CD14-positive monocyte (primary cell): Measurements from ENCODE around the gene PLEKHG2. TPM values are rescaled to one million over a fixed set of nuclear protein-coding genes. Genes with fewer than 3 reads are reported as not detected.
"Not testable (repeated sequence)": the region's sequence is repeated elsewhere in the genome, so short reads cannot be mapped to it uniquely, and the experiment has no call there.

ENCODE experiments used
- DNase-seq, 3 donors: peaks; one replicate each; pipeline ENCODE4 v3.0.0-alpha.2; 2011 to 2022
- H2AFZ ChIP-seq: 2 replicates; pipeline ENCODE4 v1.6.0; 2012; ENCODE audit warnings: mild to moderate bottlenecking, low read depth, low read length, inconsistent platforms; ENCODE audit not compliant: insufficient read depth, poor library complexity, severe bottlenecking
- H3K27ac ChIP-seq, 2 donors: 1 replicate in 1 of 2; 2 replicates in 1 of 2; pipeline ENCODE4 v1.5.1; 2012 to 2013; ENCODE audit warnings: low read length in 2 of 2, control low read depth in 1 of 2, inconsistent platforms in 1 of 2, low read depth in 1 of 2, mild to moderate bottlenecking in 1 of 2
- H3K27me3 ChIP-seq, 2 donors: one replicate each; pipeline versions ENCODE4 v1.6.0 to v1.6.1; 2011 to 2013; ENCODE audit warnings: low read length in 2 of 2; ENCODE audit not compliant: control insufficient read depth in 2 of 2, insufficient read depth in 2 of 2
- H3K36me3 ChIP-seq, 2 donors: replicated peaks in 1 of 2; 1 replicate in 1 of 2; 2 replicates in 1 of 2; pipeline versions ENCODE4 v1.5.1 to v1.6.1; 2012 to 2013; ENCODE audit warnings: low read length in 2 of 2, control low read depth in 1 of 2, inconsistent platforms in 1 of 2, mild to moderate bottlenecking in 1 of 2; ENCODE audit not compliant: insufficient read depth in 2 of 2, control insufficient read depth in 1 of 2
- H3K4me1 ChIP-seq, 2 donors: 1 replicate in 1 of 2; 2 replicates in 1 of 2; pipeline versions ENCODE4 v1.5.1 to v1.6.1; 2012 to 2013; ENCODE audit warnings: low read length in 2 of 2, control low read depth in 1 of 2, inconsistent platforms in 1 of 2, mild to moderate bottlenecking in 1 of 2, moderate library complexity in 1 of 2; ENCODE audit not compliant: insufficient read depth in 2 of 2, control insufficient read depth in 1 of 2
- H3K4me2 ChIP-seq: replicated peaks from 2 replicates; pipeline ENCODE3; 2012; ENCODE audit warnings: low read length, moderate library complexity, mild to moderate bottlenecking; ENCODE audit not compliant: poor library complexity, severe bottlenecking; ENCODE audit errors: extremely low read depth
- H3K4me3 ChIP-seq, 3 experiments: fragments of 200-600 bp in 1 of 3; sonication (generic) in 1 of 3; replicated peaks in 1 of 3; 1 replicate in 2 of 3; 2 replicates in 1 of 3; pipeline ENCODE4 v1.5.1; 2011 to 2013; ENCODE audit warnings: low read length in 3 of 3, mild to moderate bottlenecking in 3 of 3, control low read depth in 2 of 3, low read depth in 2 of 3, inconsistent platforms in 1 of 3, moderate library complexity in 1 of 3
- H3K79me2 ChIP-seq: 2 replicates; pipeline ENCODE4 v1.6.0; 2012; ENCODE audit warnings: mild to moderate bottlenecking, control low read depth, inconsistent platforms, low read length, moderate library complexity; ENCODE audit not compliant: insufficient read depth
- H3K9ac ChIP-seq: 2 replicates; pipeline ENCODE4 v1.6.0; 2017; ENCODE audit warnings: low read length, mild to moderate bottlenecking; ENCODE audit not compliant: insufficient read depth, poor library complexity, severe bottlenecking
- H3K9me3 ChIP-seq, 2 donors: replicated peaks in 1 of 2; 1 replicate in 1 of 2; 2 replicates in 1 of 2; pipeline versions ENCODE4 v1.5.1 to v1.6.1; 2012 to 2013; ENCODE audit warnings: low read length in 2 of 2, control low read depth in 1 of 2; ENCODE audit not compliant: control insufficient read depth in 1 of 2, insufficient read depth in 1 of 2
- H4K20me1 ChIP-seq: 2 replicates; pipeline ENCODE4 v1.6.0; 2012; ENCODE audit warnings: mild to moderate bottlenecking, low read length, control low read depth, moderate library complexity; ENCODE audit not compliant: insufficient read depth
- H3K27ac Mint-ChIP-seq, 7 donors: one replicate each; pipeline ENCODE4 v1.8.0; 2020; ENCODE audit warnings: mild to moderate bottlenecking in 7 of 7, mixed read lengths in 7 of 7, moderate library complexity in 6 of 7, inconsistent platforms in 2 of 7
- H3K27me3 Mint-ChIP-seq, 3 donors: one replicate each; pipeline ENCODE4 v1.8.0; 2021 to 2022; ENCODE audit warnings: low read depth in 3 of 3, mild to moderate bottlenecking in 3 of 3, mixed read lengths in 3 of 3, moderate library complexity in 3 of 3, inconsistent platforms in 1 of 3
- H3K36me3 Mint-ChIP-seq, 2 donors: one replicate each; pipeline ENCODE4 v1.8.0; 2020; ENCODE audit warnings: mixed read lengths in 2 of 2, inconsistent platforms in 1 of 2, mild to moderate bottlenecking in 1 of 2
- H3K4me1 Mint-ChIP-seq: one replicate; pipeline ENCODE4 v1.8.0; 2020; ENCODE audit warnings: mild to moderate bottlenecking, mixed read lengths
- H3K4me3 Mint-ChIP-seq, 2 donors: one replicate each; pipeline ENCODE4 v1.8.0; 2020; ENCODE audit warnings: mild to moderate bottlenecking in 2 of 2, mixed read lengths in 2 of 2, moderate library complexity in 1 of 2
- H3K9me3 Mint-ChIP-seq, 7 donors: one replicate each; pipeline ENCODE4 v1.8.0; 2020 to 2022; ENCODE audit warnings: mixed read lengths in 7 of 7, mild to moderate bottlenecking in 6 of 7, moderate library complexity in 6 of 7, inconsistent platforms in 2 of 7
- WGBS: methylation state at CpG from one replicate; pipeline ENCODE4 v1.1.5; 2013; ENCODE audit warnings: missing lambda C conversion rate; ENCODE audit not compliant: insufficient coverage; 5-methylcytosine and 5-hydroxymethylcytosine counted together
- intact Hi-C, 2 donors: fragments of 100-400 bp; cut with micrococcal nuclease; formaldehyde crosslinking; loops; one replicate each; pipeline versions ENCODE4 v1.15.0 to v1.15.1; 2023
- polyA plus RNA-seq, 3 donors: library from polyadenylated mRNA; depleted of rRNA in 1 of 3; unstranded in 2 of 3; stranded (reverse) in 1 of 3; fragments of 300-500 nt in 2 of 3; fragments of >200 nt in 1 of 3; fragmentation: Illumina TruSeq in 2 of 3; gene quantifications; 1 replicate in 2 of 3; 2 replicates in 1 of 3; pipeline ENCODE4 v1.2.3, GENCODE V29; 2012 to 2021
- TF ChIP-seq, protein P1 (sequence below): fragments of 200-600 bp; IDR thresholded peaks from one replicate; pipeline ENCODE4 v1.8.0; 2022; ENCODE audit warnings: antibody characterized with exemption, mild to moderate bottlenecking

PLEKHG2 gene
- polyA plus RNA-seq, 3 donors, result 0.73 to 202 (median 1.2) TPM

DNA sequence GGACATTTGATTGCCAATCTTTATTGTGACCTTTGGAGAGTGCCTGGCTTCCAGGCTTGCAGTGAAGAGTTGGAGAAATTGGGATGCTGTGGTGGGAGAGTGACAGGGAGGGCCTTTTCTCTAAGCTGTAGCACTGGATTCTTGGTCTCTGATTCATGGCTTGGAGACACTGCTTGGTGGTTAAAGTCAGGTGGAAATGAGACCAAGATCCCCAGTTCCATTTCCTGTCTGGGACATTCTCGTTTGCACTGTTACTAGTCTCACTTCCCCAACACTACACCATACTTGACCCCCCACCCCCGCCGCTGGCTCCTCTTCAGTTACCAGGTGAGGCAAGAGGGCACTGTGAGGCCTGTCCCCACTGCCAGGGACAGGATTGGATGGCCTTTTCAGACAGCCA is 35.8 kb downstream of the PLEKHG2 start:
- intact Hi-C loops, result loop anchor here (5.0 to 10.0 kb wide), 2 partner anchors 87 to 89 kb away; partner anchors contain the start of gene EID2B (in 1 of the 2)
- peaks cover 0 to 3% (median 0%) of the 10 kb centered on the region in 7 donors for H3K9me3 Mint-ChIP-seq
- peak overlapping the region in 6 of 7 donors; percentile 53 to 90 (median 72) for H3K27ac Mint-ChIP-seq
- H3K27ac ChIP-seq, result peak overlapping the region; percentile 15 to 100
- no peaks in the 10 kb centered on the region for H3K27me3 Mint-ChIP-seq
- DNase-seq, result peak in 2 of 3 donors; percentile 37 to 65
- peaks cover 34 to 49% of the 10 kb centered on the region in 2 donors for H3K36me3 Mint-ChIP-seq
- peaks cover 58% of the 10 kb centered on the region for H4K20me1 ChIP-seq
- H3K9ac ChIP-seq, result no peak overlapping the region
- H3K4me1 Mint-ChIP-seq, result peaks cover 51% of the 10 kb centered on the region
- no peak overlapping the region for H2AFZ ChIP-seq
- H3K4me3 Mint-ChIP-seq, result no peak overlapping the region
- H3K79me2 ChIP-seq, result peaks cover 85% of the 10 kb centered on the region
- TF ChIP-seq, protein P1, sequence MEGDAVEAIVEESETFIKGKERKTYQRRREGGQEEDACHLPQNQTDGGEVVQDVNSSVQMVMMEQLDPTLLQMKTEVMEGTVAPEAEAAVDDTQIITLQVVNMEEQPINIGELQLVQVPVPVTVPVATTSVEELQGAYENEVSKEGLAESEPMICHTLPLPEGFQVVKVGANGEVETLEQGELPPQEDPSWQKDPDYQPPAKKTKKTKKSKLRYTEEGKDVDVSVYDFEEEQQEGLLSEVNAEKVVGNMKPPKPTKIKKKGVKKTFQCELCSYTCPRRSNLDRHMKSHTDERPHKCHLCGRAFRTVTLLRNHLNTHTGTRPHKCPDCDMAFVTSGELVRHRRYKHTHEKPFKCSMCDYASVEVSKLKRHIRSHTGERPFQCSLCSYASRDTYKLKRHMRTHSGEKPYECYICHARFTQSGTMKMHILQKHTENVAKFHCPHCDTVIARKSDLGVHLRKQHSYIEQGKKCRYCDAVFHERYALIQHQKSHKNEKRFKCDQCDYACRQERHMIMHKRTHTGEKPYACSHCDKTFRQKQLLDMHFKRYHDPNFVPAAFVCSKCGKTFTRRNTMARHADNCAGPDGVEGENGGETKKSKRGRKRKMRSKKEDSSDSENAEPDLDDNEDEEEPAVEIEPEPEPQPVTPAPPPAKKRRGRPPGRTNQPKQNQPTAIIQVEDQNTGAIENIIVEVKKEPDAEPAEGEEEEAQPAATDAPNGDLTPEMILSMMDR, result no peak
- H3K36me3 ChIP-seq, result peaks cover 19 to 44% of the 10 kb centered on the region in 2 donors
- no peaks in the 10 kb centered on the region for H3K27me3 ChIP-seq
- H3K4me3 ChIP-seq, result no peak overlapping the region
- peaks cover 36 to 40% of the 10 kb centered on the region in 2 donors for H3K4me1 ChIP-seq
- no peak overlapping the region for H3K4me2 ChIP-seq
- 0% methylated on average over 3 of the region's 3 CpGs for WGBS
- no peaks in the 10 kb centered on the region for H3K9me3 ChIP-seq

DNA sequence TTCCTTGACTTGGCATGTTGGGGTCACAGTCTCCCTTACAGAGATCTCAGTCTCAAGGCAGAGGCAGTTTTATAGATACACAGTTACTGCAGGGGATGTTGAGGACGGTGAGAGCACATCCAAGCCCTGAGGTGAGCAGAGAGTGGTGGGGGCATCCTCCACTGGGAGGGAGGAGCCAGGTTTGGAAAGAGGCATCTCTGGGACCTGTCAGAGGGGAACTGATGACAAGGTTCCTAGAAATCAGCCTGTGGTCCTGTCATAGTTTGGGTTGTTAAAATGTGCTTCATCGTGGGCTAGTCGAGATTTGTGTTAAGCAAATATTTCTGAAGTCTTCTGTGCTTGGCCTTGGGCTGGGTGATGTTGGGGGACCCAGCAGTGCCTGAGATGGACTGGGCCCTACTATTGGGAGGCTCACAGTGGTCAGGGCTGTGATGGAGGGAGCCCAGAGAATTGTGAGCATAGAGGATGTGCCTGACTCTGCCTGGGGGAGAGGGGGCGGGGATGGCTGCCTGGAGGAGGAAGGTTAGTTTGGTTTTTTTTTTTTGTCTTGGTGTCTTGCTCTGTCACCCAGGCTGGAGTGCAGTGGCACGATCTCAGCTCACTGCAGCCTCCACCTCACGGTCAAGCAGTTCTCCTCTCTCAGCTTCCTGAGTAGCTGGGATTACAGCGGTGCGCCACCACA is 36.8 kb downstream of the PLEKHG2 start:
- peaks cover 67% of the 10 kb centered on the region for H4K20me1 ChIP-seq
- peaks cover 34 to 38% of the 10 kb centered on the region in 2 donors for H3K4me1 ChIP-seq
- H3K27ac Mint-ChIP-seq, result peak overlapping the region; percentile 57 to 90 (median 67)
- no peaks in the 10 kb centered on the region for H3K27me3 Mint-ChIP-seq
- H3K27ac ChIP-seq, result peak overlapping the region; percentile 3 to 100
- peaks cover 0 to 3% (median 0%) of the 10 kb centered on the region in 7 donors for H3K9me3 Mint-ChIP-seq
- H2AFZ ChIP-seq, result no peak overlapping the region
- no peak overlapping the region for H3K9ac ChIP-seq
- no peak overlapping the region for H3K4me3 Mint-ChIP-seq
- TF ChIP-seq, protein P1, result no peak
- H3K36me3 Mint-ChIP-seq, result peaks cover 42 to 57% of the 10 kb centered on the region in 2 donors
- H3K79me2 ChIP-seq, result peaks cover 94% of the 10 kb centered on the region
- no peak for DNase-seq
- intact Hi-C loops, result loop anchor here (5.0 to 10.0 kb wide), 2 partner anchors 86 to 88 kb away; partner anchors contain the start of gene EID2B (in 1 of the 2)
- peaks cover 26 to 54% of the 10 kb centered on the region in 2 donors for H3K36me3 ChIP-seq
- no peaks in the 10 kb centered on the region for H3K27me3 ChIP-seq
- H3K4me3 ChIP-seq, result no peak overlapping the region
- H3K4me2 ChIP-seq, result no peak overlapping the region
- WGBS, result 58% methylated on average over 3 of the region's 8 CpGs
- peaks cover 51% of the 10 kb centered on the region for H3K4me1 Mint-ChIP-seq
- H3K9me3 ChIP-seq, result no peaks in the 10 kb centered on the region

DNA sequence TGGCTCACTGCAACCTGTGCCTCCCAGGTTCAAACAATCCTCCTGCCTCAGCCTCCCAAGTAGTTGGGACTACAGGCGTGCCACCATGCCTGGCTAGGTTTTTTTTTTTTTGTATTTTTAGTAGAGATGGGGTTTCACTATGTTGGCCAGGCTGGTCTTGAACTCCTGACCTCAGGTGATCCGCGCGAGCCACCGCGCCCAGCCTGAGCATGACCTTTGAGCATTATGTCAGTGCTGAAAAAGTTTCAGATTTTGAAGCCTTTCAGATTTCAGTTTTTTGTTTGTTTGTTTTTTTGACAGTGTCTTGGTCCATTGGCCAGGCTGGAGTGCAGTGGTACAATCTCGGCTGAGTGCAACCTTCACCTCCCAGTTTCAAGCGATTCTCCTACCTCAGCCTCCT is 38.8 kb downstream of the PLEKHG2 start:
- H3K4me2 ChIP-seq, H3K9me3 ChIP-seq, H3K27me3 ChIP-seq, H3K9ac ChIP-seq, intact Hi-C loops, H3K27ac ChIP-seq, H3K4me3 Mint-ChIP-seq, DNase-seq, H3K27ac Mint-ChIP-seq, H3K27me3 Mint-ChIP-seq, H3K4me3 ChIP-seq, H2AFZ ChIP-seq, H3K9me3 Mint-ChIP-seq: not testable (repeated sequence)
- Histone ChIP-seq H3K79me2 (peaks cover 90% of the 10 kb centered on the region), H4K20me1 (peaks cover 82% of the 10 kb centered on the region), H3K36me3 (peaks cover 34 to 68% of the 10 kb centered on the region in 2 donors), H3K4me1 (peaks cover 21 to 23% of the 10 kb centered on the region in 2 donors)
- Mint-ChIP-seq H3K36me3 (peaks cover 54 to 76% of the 10 kb centered on the region in 2 donors), H3K4me1 (peaks cover 38% of the 10 kb centered on the region)
- WGBS, result 100% methylated on average over 5 of the region's 8 CpGs
